Measurements from ENCODE around the gene PIAS2.

- TF ChIP-seq ELF4 (IDR thresholded peaks at IDR 0.05) (no peak), SUZ12 (IDR thresholded peaks at IDR 0.05) (no peak), L3MBTL2 (conservative IDR thresholded peaks at IDR 0.05) (no peak), LEF1 (IDR thresholded peaks at IDR 0.05; ENCODE audit: borderline replicate concordance) (no peak), NFRKB (IDR thresholded peaks at IDR 0.05) (no peak), BHLHE40 (IDR thresholded peaks at IDR 0.05; ENCODE audit: borderline replicate concordance) (no peak), SP1 (IDR thresholded peaks at IDR 0.05) (no peak), TARDBP (IDR thresholded peaks at IDR 0.05) (no peak)
Measured at GRCh38 chr18:46761059-46761769, 156.1 kb downstream of the PIAS2 start.
